ENCODE measurements around the gene LRRC71.

Gene LRRC71

DNA sequence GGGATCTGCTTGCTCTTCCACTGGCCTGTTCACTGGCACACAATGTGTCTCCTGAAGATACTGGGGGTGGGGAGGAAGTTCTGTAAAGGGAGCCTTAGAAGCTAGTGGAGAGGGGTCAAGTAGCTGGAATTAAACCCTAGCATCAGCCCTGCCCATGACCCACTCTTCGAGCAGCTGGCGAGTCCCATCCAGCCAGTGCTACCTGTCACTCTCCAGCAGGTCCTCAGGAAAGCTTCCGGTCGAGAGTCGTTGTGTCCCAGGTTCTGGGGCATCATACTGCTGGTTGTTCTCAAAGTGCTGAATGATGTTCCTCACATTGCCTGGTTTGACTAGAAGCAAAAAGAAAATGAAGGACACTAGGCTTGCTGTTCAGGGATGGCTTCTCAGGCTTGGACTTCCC, 30.9 kb downstream of the LRRC71 start:
- no peak for FAIRE-seq

DNA sequence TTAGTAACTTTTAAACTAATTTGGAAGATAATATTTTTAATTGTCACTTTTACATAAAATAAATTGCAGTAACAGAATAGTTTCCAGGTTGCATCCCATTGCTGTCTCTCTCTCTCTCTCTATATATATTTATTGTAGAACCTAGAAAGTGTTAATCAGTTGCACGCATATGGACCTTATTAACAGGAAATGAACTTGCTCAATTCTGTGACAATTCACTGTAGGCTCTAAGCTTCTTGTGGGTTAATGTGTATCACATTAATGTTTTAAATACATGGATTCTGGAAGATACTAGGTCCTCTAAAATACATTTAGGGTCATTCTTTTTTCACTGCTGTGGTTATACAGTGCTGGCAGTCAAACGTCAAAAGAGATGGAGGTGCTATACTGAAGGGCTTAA, 33.1 kb downstream of the LRRC71 start:
- no peak for FAIRE-seq

DNA sequence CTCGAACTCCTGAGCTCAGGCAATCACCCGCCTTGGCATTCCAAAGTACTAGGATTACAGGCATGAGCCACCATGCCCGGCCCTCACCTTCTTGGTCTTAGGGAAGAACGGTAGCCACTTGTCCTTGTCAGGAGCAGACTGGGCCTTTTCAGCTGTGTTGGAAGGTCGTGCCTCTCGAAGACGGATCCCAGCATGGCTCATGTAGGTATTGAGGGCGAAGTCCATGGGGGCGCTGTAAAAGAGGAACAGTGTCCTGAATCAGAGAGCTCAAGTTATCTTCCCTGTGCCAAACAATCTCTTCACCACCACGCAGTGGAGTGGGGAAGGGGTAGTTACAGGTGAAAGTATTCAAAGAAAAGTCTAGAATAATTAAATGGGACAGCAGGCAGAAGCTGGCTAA, 35.9 kb downstream of the LRRC71 start:
- no peak for FAIRE-seq

DNA sequence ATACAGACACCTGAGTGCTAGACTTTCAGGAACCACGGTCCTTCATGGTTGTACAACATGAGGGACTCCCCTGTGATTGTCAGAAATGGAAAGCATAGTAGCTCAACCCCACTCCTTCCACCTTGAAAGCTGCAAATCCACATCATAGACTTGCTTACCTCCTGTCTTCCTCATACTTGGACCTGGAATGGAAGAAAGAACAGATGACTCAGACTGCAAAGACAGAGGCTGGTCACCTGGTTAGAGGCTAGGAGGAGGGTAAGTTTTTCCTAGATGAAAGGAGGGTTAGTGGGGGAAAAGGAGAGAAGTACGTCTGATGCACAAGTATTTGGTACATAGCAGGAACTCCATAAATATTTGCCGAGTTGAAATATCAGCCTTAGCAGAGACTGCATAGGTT, 37.2 kb downstream of the LRRC71 start:
- no peak for FAIRE-seq

DNA sequence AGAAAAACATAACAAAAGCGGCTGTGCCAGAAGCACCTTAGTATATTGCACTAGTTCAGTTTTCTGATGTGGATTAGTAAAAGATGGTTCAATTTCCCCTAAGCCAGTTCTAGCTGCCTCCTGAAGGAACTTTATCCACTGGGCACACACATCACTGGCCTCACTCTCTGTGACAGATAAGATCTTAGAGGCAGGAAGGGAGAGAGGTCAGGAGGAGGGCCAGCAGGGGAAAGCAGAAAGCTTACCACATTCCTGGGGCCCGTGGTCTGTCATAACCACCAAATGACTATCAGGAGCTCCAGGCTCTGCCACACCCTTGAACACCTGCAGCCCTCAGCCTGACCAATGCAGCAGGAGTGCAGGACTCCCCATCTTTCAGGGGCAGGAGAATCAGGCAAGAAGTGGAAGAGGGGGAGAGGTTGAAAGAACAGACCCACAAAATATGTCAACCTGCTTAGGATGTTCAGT, 37.8 kb downstream of the LRRC71 start:
- FAIRE-seq: no peak

DNA sequence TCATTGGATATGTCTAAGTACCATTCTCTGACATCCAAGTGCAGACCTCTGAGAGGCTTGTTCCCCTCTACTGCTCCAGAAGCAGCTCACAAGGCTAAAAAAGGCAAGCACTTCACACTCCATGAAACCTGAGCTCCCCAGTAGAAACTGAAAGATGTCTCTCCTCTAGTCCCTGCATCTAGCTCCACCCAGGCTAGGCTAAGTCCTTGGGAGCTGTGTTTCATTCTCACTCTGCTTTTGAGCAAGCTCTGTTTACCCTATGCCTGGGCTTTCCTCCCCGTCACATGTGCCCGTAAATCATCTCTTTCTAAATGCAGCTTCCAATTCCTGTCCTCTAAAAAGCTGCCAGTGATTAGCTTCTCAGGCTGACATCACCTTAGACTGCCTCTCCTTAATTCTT, 39.0 kb downstream of the LRRC71 start:
- no peak for FAIRE-seq

DNA sequence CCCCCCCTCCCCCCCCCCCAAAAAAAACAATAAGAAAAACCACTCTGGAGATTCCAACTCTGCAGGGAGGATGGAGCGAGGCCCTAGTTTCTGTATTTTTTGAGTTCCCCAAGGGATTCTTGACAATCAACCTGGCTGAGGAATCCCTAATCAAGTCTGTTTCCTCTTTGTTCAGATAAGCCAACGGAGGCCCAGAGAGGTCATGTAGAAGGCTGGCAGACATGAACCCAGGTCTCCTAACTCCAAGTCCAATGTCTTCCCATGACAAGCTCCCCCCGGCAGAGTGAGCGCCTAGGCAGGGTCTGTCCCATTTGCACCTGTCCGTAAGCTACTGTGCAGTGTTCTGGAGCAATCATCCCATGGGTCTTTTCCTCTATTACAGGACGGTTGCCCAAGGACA, 39.5 kb downstream of the LRRC71 start:
- FAIRE-seq: no peak

DNA sequence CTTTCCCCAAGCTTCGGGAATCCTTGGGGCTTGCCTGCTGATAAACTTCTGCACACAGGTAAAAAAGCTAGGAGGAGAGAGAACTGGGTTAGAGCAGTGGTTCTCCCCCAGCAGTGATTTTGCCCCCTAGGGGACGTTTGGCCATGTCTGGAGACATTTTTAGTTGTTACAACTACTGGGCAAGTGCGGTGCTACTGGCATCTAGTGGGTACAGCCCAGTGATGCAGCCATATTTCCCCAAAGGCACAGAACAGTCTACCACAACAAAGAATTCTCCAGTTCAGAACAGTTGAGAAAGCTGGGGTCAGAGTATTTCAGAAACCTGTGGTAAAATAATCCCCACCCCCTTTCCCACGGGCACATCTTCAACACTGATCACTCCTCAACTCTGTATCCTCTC, 41.3 kb downstream of the LRRC71 start:
- no peak for FAIRE-seq

DNA sequence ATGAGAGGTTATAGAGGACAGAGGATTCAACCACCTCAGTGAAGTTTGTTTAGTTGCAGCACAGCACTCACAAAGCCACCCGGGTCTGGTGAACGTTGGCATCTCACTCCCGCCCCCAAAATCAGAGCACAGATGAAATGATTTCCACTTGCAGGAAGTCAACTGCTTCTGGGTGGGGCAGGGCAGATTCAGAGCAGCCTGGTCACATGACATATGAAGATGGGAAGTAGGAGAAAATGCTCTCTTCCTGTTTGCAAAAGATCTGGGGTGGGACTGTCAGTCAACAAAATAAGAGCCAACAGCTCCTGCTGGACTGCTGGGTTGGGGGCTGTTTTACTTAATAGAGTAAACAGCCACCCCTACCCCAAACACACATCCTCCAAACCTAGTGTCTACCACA, 43.2 kb downstream of the LRRC71 start:
- no peak for FAIRE-seq

DNA sequence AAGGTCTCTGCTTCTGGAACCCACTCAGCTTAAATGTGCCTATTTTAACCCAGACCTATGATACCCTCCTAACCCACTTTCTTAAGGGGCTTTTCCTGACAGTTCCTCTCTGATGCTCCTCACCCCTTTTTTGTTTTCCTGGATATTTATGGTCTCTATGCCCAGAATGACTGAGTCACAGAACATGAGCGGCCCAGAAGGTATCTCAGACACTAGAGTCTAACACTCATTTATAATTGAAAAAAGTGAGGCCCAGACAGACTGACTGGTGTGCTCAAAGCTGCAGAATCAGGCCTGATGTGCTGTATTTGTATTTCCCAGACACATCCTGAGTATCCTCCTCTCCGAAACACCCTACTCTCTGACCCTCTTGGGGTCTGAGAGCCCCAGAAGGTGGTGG, 44.0 kb downstream of the LRRC71 start:
- FAIRE-seq: no peak

DNA sequence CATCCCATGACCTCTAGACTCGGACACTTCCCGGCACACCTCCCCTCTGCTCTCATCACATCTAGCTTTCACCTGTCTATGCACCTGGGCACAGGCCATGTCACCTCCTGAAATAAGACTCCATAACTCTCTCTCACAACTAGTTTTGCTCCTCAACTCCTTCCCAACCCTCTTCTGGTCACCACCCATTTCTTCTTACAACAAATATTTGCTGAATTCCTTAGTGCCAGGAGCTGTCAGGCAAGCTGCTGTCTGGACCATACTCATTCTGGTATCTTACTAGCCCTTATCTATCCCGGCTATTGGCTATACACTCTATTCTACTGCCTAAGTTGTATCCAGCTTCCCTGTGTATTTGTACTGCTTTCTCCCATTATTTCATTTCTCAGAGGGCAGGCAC, 49.1 kb downstream of the LRRC71 start:
- FAIRE-seq: no peak

DNA sequence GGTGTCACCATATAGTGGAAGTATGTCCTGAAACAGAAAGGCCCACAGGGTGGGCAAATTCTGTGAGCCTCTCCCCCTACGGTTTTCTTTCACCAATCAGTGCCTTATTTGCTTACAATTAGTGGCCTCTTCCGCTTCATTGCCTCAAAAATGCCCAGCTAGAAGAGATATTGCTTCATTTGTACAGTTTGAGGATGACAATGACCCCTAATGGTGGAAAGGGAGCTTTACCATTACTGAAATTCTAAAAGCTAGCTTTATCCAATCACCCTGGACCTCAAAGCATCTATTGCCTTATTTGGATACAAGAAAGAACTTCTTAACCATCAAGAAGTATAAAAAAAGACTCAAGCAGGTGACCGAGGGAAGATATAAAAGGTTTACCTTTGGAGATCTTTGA, 49.6 kb downstream of the LRRC71 start:
- no peak for FAIRE-seq

DNA sequence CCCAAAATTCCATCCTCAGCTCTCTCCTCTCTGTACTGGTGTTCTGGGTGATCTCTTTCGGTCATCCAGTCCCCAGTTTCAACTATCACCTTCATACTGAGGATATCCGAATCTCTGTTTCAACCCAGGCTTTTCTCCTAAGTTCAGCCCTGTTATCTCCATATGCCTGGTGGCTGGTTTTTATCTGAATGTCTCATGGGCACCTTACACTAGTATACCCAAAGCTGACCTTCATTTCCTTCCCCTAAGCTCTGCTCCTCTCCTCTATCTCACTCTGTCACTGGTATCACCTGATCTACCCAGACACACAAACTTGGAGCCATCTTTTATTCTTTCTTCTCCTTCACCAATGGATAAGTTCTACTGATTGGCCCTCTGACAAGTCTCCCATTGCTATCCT, 53.0 kb downstream of the LRRC71 start:
- no peak for FAIRE-seq

DNA sequence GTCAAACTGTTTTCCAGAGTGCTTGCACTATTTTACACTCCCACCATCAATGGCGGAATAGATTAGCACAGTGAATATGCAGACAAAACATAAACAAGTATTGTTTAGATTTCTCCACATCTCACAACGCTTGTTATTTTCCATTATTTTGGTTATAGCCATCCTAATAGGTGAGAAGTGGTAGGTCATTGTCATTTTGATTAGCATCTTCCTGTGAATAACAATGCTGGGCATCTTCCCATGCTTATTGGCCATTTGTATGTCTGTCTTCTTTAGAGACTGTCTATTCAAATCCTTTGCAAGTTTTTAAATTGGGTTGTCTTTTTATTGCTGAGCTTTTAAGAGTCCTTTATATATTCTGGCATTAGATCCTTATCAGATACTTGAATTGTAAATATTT, 54.7 kb downstream of the LRRC71 start:
- FAIRE-seq: no peak

DNA sequence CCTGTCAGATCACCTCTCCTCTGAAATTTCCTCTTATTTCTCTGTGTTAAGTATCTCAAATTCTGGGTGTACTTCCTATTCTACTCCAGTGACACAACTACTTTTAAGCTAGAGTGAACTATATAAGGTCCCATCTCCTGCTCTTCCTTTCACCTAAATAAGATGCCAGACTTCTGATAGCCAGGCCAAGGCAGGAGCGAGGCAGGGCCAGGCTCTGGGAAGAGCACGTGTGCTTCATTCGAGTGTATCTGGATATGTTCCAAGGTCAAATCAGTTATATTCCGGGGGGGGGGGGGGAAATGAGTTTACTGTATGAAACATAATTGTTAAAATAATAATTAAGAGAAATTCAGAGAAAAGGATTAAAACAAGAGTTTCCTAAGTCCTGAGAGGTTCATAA, 60.1 kb downstream of the LRRC71 start:
- no peak for FAIRE-seq
